T-helper 2 cell treated with Interferon-gamma antibody and Interleukin-4, amounts not matched to agents 100 ng/mL and 5 ng/mL, for 36 hours (primary cell): ENCODE data around the gene HSD17B11. TPM values are rescaled to one million over a fixed set of nuclear protein-coding genes. Genes with fewer than 3 reads are reported as not detected.
"Not testable (repeated sequence)": the region's sequence is repeated elsewhere in the genome, so short reads cannot be mapped to it uniquely, and the experiment has no call there.

ENCODE experiments used
- intact Hi-C: fragments of 100-400 bp; cut with micrococcal nuclease; formaldehyde crosslinking; loops from one replicate; pipeline ENCODE4 v1.15.1; 2023
- total RNA-seq: library from RNA; stranded (reverse); gene quantifications from 2 replicates; pipeline ENCODE4 v1.2.3, GENCODE V29; 2022

Gene HSD17B11
- total RNA-seq, 1 donor from 2014 or later, result 27.8 TPM

DNA sequence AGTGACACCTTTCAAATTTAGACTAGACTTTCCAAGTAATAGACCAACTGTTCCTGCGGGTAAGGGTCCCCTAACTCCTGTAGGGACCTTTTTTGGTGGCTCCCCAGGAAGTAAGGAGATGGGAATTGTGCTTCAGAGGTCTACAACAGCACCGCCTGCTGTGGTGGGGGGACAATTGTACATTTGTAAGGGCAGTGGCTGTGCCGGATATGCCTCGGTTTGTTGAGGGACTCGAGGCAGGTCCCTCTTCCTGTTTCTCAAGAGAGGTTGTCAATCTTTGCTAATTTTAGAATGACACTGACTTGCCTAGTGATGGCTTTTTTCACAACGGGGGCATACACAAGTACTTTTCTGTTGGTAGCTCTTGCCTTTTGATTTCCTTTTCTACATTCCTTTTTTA lies 15.5 kb upstream of the HSD17B11 start:
- intact Hi-C loops, result no loop called here

DNA sequence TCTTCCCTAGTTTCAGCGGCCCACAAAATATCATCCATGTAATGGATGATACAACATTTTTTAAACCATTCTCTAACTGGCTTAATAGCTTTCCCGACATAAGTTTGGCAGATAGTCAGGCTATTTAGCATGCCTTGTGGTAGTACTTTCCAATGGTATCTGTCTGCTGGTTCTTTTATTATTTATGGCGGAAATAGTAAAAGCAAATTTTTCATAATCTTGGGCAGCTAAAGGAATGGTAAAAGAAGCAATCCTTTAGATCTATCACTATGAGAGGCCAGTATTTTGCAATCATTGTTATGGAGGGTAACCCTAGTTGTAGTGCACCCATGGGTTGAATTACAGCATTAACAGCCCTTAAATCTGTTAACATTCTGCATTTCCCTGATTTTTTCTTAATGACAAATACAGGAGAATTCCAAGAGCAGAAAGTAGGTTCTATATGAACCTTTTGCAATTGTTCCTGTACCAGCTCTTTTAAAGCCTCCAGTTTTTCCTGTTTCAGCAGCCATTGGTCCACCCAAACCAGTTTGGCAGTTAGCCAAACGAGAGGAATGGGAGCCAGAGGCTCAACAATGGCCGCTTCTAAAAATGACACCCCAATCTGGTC lies 14.3 kb upstream of the HSD17B11 start:
- intact Hi-C loops, result no loop called here

DNA sequence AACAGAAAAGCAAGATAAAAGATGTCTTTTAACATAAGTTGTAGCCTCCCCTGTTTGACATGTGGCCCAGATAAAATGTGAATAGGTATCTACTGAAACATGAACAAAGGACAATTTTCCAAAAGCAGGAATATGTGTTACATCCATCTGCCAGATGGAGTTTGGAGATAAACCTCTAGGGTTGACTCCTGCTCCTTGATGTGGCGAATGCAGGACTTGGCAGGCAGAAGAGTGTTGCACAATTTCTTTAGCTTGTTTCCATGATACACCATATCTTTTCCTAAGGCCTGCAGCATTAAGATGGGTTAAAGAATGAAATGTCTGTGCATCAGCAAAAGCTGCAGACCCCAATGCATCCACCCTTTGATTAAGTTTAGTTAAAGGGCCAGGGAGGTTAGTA lies 12.7 kb upstream of the HSD17B11 start:
- intact Hi-C loops, result not testable (repeated sequence)

DNA sequence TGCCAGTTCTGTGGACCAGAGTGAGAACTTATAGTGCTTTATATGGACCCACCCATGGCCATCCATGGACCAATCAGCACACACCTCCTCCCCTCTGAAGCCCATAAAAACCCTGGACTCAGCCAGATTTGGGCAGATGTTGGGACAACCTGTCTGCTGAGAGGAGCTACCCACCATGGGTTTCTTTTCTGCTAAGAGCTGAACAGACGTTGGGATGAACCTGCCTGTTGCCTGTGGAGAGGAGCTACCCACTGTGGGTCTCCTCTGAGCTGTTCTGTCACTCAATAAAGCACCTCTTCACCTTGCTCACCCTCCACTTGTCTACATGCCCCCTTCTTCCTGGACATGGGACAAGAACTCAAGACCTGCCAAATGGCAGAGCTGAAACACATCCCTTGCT lies 9.0 kb upstream of the HSD17B11 start:
- intact Hi-C loops, result loop anchor here (10.0 kb wide), 1 partner anchor 465 kb away; the partner anchor contains the start of gene AFF1

DNA sequence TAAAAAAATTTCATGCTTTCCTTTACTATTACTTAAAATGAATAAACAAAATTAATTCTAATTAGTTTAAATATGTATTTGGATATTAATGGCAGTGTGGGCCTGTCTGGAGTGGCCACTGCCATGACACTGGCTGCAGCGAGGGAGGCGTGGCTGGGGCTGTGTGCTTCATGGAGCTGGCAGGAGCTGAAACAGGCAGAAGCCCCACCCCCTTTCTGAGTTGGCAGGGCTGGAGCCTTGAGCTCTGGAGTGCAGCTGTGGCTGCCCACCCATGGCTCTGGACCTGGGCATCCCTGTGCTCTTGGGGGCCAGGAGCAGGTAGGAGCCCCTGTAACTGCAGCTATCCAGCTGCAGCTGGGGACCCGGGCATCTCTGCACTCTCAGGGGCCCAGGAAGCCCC lies 8.2 kb upstream of the HSD17B11 start:
- intact Hi-C loops, result loop anchor here (10.0 kb wide), 1 partner anchor 464 kb away; the partner anchor contains the start of gene AFF1

DNA sequence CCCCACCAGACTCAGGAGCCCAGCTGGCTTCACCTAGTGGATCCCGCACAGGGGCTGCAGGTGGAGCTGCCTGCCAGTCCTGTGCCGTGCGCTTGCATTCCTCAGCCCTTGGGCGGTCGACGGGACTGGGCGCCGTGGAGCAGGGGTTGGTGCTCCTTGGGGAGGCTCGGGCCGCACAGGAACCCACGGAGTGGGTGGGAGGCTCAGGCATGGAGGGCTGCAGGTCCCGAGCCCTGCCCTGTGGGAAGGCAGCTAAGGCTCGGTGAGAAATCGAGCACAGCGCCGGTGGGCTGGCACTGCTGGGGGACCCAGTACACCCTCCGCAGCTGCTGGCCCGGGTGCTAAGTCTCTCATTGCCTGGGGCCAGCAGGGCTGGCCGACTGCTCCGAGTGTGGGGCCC lies 4.9 kb upstream of the HSD17B11 start:
- intact Hi-C loops, result loop anchor here (10.0 kb wide), 1 partner anchor 461 kb away; the partner anchor contains the start of gene AFF1

DNA sequence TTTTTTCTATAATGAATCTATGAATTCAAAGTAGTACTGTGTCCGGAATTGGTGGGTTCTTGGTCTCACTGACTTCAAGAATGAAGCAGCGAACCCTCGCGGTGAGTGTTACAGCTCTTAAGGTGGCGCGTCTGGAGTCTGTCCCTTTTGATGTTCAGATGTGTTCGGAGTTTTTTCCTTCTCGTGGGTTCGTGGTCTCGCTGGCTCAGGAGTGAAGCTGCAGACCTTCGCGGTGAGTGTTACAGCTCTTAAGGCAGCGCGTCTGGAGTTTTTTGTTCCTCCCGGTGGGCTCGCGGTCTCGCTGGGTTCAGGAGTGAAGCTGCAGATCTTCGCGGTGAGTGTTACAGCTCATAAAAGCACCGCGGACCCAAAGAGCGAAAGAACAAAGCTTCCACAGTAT lies 4.1 kb upstream of the HSD17B11 start:
- intact Hi-C loops, result loop anchor here (10.0 kb wide), 1 partner anchor 460 kb away; the partner anchor contains the start of gene AFF1

DNA sequence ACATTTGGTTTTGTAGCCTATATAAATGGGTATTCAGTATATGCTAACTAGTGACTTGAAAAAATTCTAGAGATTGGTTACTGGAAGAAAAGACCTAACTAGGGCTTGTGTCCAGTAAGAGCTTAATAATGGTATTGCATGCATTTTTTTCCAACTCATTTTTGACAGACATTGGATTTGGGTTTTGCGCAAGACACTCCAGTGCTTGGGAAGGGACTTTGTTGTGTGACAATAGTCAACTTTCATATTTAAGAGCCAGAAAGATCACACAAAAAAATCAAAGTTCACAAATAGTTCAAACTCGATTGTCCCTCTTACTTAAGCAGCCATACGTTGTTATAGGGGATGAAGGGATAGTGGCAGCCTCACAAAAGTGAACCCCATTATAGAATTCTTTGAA lies 1.2 kb upstream of the HSD17B11 start:
- intact Hi-C loops, result loop anchor here (5.0 to 10.0 kb wide), 2 partner anchors 75 to 457 kb away; partner anchors contain the start of gene AFF1

DNA sequence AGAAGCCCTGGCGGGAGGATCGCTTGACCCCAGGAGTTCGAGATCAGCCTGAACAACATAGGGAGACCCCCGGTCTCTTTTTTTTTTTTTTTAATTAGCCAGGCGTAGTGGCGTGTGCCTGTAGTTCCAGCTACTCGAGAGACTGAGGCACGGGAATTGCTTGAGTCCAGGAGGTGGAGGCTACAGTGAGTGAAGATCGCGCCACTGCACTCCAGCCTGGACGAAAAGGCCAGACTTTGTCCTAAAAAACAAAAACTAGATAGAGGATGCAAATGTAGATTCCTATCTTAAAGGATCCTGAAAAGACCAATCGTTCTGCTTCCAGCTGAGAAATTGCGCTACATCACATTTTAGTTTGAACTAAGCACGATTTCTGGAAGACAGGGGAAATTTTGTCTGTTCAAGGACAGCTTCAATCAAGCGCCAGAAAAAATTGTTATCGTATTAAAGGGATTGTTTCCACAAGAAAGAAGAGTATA lies 627 bp upstream of the HSD17B11 start:
- intact Hi-C loops, result loop anchor here (1.0 to 10.0 kb wide), 6 partner anchors 17 to 457 kb away; partner anchors contain the start of genes AFF1, KLHL8 and NUDT9

DNA sequence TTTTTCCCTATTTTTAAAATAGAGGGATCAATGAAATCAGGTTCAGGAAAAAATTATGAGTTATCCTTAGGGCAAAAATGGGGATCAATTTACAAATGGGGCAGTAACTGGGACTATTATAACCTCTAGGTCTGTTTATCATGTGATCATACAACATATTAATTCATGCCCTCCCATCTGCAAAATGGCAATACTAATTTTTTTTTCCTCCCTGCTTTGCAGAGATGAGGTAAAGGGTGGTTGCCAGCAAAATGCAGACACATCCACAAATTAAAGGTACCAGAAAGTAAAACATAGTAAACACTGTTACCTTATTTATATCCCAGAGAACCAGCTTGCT lies 467 bp downstream of the HSD17B11 start:
- intact Hi-C loops, result loop anchor here (2.0 to 10.0 kb wide), 4 partner anchors 16 to 456 kb away; partner anchors contain the start of gene AFF1

DNA sequence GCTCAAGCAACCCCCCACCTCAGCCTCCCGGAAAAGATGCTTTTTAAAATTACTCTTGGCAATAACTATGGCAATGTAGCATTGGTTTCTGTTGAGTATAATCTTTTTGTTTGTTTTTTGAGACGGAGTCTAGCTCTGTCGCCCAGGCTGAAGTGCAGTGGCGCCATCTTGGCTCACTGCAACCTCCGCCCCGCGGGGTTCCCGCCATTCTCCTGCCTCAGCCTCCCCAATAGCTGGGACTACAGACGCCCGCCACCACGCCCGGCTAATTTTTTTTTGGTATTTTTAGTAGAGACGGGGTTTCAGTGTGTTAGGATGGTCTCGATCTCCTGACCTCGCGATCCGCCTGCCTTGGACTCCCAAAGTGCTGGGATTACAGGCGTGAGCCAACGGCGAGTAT lies 933 bp downstream of the HSD17B11 start:
- intact Hi-C loops, result loop anchor here (2.0 to 10.0 kb wide), 4 partner anchors 15 to 455 kb away; partner anchors contain the start of gene AFF1

DNA sequence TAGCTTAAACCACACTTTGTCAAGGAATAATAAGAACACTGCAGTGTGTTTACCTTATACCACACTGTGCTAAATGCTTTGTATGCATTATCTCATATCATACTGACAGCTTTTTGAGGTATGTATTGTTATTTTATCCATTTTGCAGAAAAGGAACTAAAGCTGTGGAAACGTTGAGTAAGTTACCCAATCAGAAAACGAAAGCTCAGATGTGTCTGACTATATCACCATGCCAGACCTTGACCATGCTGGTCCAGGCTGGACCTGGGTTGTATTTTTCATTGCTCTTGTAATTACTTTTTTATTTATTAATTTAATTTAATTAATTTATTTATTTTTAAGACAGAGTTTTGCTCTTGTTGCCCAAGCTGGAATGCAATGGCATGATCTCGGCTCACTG lies 2.1 kb downstream of the HSD17B11 start:
- intact Hi-C loops, result no loop called here

DNA sequence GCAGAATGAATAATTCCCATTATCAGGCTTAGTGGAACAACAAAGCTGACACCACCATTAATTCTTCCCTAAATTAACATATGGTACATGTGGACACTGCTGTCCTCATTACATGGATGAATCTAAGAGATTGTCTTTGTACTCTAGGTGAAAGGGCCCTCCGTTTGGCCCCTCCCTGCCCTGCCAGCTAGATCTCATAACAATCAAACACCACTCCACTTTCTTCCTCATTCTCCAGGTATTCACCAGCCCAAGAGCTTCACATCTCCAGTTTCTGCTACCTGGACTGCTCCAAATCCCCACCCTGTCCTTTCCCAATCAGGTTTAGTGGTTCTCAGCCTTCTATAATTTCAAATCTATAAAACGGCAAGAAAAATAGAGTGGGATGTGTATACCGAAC lies 3.8 kb downstream of the HSD17B11 start:
- intact Hi-C loops, result no loop called here

DNA sequence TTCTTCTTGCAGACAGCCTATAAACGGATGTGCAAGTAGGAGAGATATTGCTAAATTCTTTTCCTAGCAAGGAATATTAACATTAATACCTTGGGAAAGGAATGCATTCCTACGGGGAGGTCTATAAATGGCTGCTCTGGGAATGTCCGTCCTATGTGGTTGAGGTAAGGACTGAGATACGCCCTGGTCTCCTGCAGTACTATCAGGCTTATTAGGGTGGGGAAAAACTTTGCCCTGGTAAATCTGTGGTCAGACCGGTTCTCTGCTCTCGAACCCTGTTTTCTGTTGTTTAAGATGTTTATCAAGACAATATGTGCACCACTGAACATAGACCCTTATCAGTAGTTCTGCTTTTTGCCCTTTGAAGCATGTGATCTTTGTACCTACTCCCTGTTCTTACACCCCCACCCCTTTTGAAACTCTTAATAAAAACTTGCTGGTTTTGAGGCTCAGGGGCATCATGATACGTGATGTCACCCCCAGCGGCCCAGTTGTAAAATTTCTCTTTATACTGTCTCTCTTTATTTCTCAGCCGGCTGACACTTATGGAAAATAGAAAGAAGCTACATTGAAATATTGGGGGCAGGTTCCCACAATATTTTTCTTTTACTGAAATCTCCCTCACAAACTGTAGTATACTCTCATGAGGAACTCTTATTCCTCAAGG lies 6.4 kb downstream of the HSD17B11 start:
- intact Hi-C loops, result not testable (repeated sequence)

DNA sequence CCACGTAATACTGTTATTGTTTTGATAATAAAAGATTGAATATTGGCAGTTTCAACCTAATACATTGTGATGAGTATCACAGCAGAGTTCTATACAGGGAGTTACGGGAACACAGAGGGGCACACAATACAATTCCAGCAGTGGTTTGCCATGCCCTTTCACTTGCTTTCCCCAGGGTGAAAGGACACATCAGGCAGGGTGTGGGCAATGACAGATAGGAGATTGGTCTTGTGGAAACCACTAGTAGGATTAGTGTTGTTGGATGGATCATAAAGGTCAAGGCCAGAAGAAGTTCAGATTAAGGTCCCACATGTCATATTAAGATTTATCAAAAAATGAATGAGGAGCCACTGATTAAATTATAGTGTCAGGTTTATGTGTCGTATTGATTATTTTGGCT lies 8.1 kb downstream of the HSD17B11 start:
- intact Hi-C loops, result no loop called here

DNA sequence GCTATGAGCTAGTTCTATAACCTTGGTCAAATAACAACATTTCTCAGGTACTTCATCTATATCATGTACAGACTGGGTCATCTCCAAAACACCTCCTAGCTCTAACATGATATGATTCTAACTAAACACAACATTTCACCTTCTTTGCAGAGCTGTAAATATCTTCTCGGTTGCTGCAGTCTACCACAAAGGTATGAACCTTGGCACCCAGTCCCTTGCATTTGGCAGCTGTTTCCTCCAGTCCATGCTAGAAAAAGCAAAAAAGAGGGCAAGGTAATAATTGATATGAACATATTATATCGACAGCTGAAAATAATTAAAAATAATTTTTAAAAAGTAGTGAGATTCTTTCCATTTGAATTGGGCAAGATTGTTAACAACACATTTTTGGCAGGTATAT lies 8.9 kb downstream of the HSD17B11 start:
- intact Hi-C loops, result no loop called here

DNA sequence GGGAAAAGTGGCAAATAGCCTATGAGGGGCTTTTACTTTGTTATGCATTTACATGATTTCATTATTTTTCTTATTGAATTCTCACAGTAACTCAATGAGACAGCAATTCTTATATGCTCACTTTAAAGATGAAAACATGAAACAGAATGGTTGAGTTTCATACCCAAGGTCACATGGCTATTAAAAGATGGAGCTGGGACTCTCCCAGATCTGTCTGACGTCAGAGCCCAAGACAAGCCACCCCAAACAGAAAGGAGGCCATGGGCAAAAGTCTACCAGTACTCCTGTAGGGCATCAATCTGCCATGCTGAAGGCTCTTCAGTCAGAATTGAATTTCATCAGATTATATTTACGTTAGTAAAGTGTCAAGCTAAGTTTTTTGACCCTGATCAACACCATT lies 13.2 kb downstream of the HSD17B11 start:
- intact Hi-C loops, result loop anchor here (10.0 kb wide), 2 partner anchors 47 to 467 kb away; partner anchors contain the start of gene NUDT9

DNA sequence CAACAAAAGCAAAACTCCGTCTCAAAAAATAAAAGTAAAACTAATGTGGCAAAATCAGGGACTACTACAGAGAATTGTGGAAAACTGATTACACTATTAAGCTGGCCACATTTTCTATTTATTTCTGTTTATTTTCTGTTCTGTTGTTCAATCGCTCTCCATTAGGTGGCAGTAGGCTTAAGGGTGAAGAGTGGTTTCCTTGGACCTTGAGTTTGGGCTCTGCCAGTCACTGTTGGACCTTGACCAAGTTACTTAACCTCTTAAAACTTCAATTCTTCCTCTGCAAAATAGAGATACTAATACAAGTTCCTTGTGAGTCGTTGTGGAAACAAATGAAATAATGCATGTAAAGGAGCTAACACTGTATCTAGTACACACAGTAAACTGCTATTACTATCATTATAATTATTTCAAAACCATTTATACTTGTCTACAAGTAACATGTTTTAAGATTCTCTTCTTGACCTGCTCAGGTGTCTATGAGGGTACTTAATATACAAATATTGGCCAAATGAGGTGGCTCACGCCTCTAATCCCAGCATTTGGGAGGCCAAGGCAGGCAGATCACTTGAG lies 15.2 kb downstream of the HSD17B11 start:
- intact Hi-C loops, result loop anchor here (1.0 to 10.0 kb wide), 4 partner anchors 15 to 469 kb away; partner anchors contain the start of genes HSD17B11 and NUDT9

DNA sequence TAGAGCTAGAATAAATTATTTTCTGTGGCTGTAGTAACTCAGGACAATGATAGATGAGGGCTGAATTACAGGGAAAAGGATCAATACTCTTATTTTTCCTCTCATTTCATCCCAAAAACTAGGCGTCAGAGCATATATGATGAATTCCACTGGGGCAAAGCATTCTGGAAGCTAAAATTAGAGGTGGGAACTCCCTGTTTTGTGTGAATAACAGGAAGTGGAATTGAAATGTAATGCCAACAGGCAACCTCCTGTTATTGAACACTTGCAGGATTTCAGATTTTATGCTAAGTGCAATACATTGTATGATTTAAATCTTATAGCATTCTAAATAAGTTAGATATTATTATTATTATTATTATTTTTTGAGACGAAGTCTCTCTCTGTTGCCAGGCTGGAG lies 20.9 kb downstream of the HSD17B11 start:
- intact Hi-C loops, result loop anchor here (10.0 kb wide), 2 partner anchors 55 to 475 kb away; partner anchors contain the start of gene NUDT9

DNA sequence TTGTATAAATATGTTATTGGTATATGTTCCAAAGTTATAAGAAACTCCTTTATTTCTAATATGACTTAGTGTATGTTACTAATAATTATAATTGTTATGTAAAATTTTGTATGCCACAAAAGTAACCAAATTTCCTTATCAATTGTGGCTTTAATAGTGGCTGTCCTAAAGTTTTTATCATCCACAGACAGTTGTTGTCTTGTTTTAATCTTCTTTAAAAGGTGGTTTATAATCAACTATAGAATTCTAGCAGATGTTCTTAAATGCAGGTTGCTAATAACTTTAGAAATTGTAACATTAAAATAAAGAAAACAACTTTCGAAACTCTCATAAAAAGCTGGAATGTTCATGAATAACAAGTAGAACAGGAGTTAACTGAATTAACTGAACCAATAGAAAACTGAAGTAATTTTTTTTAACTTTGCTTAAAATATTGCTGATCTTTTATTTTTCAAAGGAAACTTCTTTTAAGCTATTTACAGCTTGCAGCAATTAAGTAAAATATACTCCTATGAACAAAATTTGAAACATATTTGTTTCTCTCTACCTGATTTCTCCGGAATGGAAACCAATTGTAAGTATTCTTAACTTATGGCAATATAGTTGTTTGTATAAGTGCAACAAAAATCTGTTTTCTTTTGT lies 24.3 kb downstream of the HSD17B11 start:
- intact Hi-C loops, result no loop called here

DNA sequence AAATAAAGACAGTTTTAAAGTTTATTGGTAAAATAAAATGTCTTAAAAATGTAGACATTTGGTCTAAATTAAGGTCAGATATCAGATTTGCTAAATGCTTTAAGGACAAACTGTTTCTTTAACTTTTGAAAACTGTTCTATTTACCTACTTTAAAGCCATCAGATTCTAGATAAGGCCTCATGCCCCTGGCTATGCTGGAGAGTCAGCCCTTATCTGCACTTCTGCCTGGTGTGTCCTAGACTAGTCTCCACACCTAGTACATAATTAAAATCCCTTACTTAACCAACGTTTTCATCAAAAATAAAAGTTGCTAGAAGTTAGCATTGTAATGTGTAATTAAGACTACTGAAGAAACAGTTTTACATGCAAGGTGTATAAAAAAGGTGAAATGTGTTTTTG lies 25.6 kb downstream of the HSD17B11 start:
- intact Hi-C loops, result no loop called here
